ENCODE measurements around the gene SSTR1. TPM values are rescaled to one million over a fixed set of nuclear protein-coding genes. Genes with fewer than 3 reads are reported as not detected.

SSTR1 gene
- total RNA-seq, 1 experiment from 2014 or later, result not detected

GRCh38 chr14:38224338-38224737 is 16.6 kb downstream of the SSTR1 start:
- no peak for DNase-seq (ENCODE audit: low spot score)
- in situ Hi-C loops (cut with HindIII; ENCODE audit: low sequenced_read_pairs), result no loop called here

- no peak for DNase-seq (ENCODE audit: low spot score)
- in situ Hi-C loops (cut with HindIII; ENCODE audit: low sequenced_read_pairs), result no loop called here
These were observed 18.2 kb downstream of the SSTR1 start for GRCh38 chr14:38225946-38226345.

- in situ Hi-C loops (cut with HindIII; ENCODE audit: low sequenced_read_pairs), result no loop called here
These were observed 18.7 kb downstream of the SSTR1 start for GRCh38 chr14:38226366-38226765.

GRCh38 chr14:38233218-38233617 is 25.5 kb downstream of the SSTR1 start:
- in situ Hi-C loops (cut with HindIII; ENCODE audit: low sequenced_read_pairs), result no loop called here
- no peak for DNase-seq (ENCODE audit: low spot score)

More at GRCh38 chr14:38226366-38226765, 18.7 kb downstream of the SSTR1 start:
- DNase-seq (ENCODE audit: low spot score), result no peak

GRCh38 chr14:38238332-38238731 is 30.6 kb downstream of the SSTR1 start:
- in situ Hi-C loops (cut with HindIII; ENCODE audit: low sequenced_read_pairs), result no loop called here
- no peak for DNase-seq (ENCODE audit: low spot score)

GRCh38 chr14:38238878-38239277 is 31.2 kb downstream of the SSTR1 start:
- DNase-seq (ENCODE audit: low spot score), result no peak
- in situ Hi-C loops (cut with HindIII; ENCODE audit: low sequenced_read_pairs), result no loop called here

GRCh38 chr14:38243696-38244240 is 36.1 kb downstream of the SSTR1 start:
- DNase-seq (ENCODE audit: low spot score), result no peak
- in situ Hi-C loops (cut with HindIII; ENCODE audit: low sequenced_read_pairs), result no loop called here

GRCh38 chr14:38248321-38249028 is 40.8 kb downstream of the SSTR1 start:
- DNase-seq (ENCODE audit: low spot score), result no peak
- in situ Hi-C loops (cut with HindIII; ENCODE audit: low sequenced_read_pairs), result no loop called here

- in situ Hi-C loops (cut with HindIII; ENCODE audit: low sequenced_read_pairs), result no loop called here
- no peak for DNase-seq (ENCODE audit: low spot score)
These were observed 42.6 kb downstream of the SSTR1 start for GRCh38 chr14:38250331-38250730.

GRCh38 chr14:38252066-38252710 is 44.5 kb downstream of the SSTR1 start:
- in situ Hi-C loops (cut with HindIII; ENCODE audit: low sequenced_read_pairs), result no loop called here
- no peak for DNase-seq (ENCODE audit: low spot score)

GRCh38 chr14:38253676-38254075 is 46.0 kb downstream of the SSTR1 start:
- in situ Hi-C loops (cut with HindIII; ENCODE audit: low sequenced_read_pairs), result no loop called here
- no peak for DNase-seq (ENCODE audit: low spot score)

- in situ Hi-C loops (cut with HindIII; ENCODE audit: low sequenced_read_pairs), result no loop called here
- DNase-seq (ENCODE audit: low spot score), result no peak
These were observed 47.1 kb downstream of the SSTR1 start for GRCh38 chr14:38254571-38255407.

- in situ Hi-C loops (cut with HindIII; ENCODE audit: low sequenced_read_pairs), result no loop called here
- DNase-seq (ENCODE audit: low spot score), result no peak
These were observed 47.6 kb downstream of the SSTR1 start for GRCh38 chr14:38255408-38255672.

- no peak for DNase-seq (ENCODE audit: low spot score)
- in situ Hi-C loops (cut with HindIII; ENCODE audit: low sequenced_read_pairs), result no loop called here
These were observed 48.2 kb downstream of the SSTR1 start, which contains the start of gene CLEC14A for GRCh38 chr14:38255673-38256532. Gene CLEC14A, minus strand, starts transcription at chr14:38256093. Its CDS starts 71 bp downstream, at chr14:38256022.

GRCh38 chr14:38256533-38256840 is 48.8 kb downstream of the SSTR1 start:
- in situ Hi-C loops (cut with HindIII; ENCODE audit: low sequenced_read_pairs), result no loop called here
- DNase-seq (ENCODE audit: low spot score), result no peak

- in situ Hi-C loops (cut with HindIII; ENCODE audit: low sequenced_read_pairs), result no loop called here
- DNase-seq (ENCODE audit: low spot score), result no peak
These were observed 49.8 kb downstream of the SSTR1 start for GRCh38 chr14:38257507-38257906.

GRCh38 chr14:38261620-38262019 is 53.9 kb downstream of the SSTR1 start:
- DNase-seq (ENCODE audit: low spot score), result no peak
- in situ Hi-C loops (cut with HindIII; ENCODE audit: low sequenced_read_pairs), result no loop called here
